Skeletal muscle satellite cell (primary cell): Measurements from ENCODE around the gene CIAPIN1.
"Not testable (repeated sequence)": the region's sequence is repeated elsewhere in the genome, so short reads cannot be mapped to it uniquely, and the experiment has no call there.

Experiments used
- H3K27me3 ChIP-seq: 2 replicates; pipeline ENCODE4 v1.7.0; 2013; ENCODE audit warnings: low read length; ENCODE audit not compliant: control insufficient read depth, insufficient read depth
- H3K36me3 ChIP-seq: 2 replicates; pipeline ENCODE4 v1.7.0; 2013; ENCODE audit warnings: mild to moderate bottlenecking, control low read depth, low read length; ENCODE audit not compliant: insufficient read depth
- H3K4me1 ChIP-seq: 2 replicates; pipeline ENCODE4 v1.7.0; 2013; ENCODE audit warnings: low read length; ENCODE audit not compliant: control insufficient read depth, insufficient read depth
- H3K4me2 ChIP-seq: 2 replicates; pipeline ENCODE4 v1.7.0; 2013; ENCODE audit warnings: mild to moderate bottlenecking, low read length
- H3K4me3 ChIP-seq: 2 replicates; pipeline ENCODE4 v1.7.0; 2013; ENCODE audit warnings: low read length
- H3K9ac ChIP-seq: 2 replicates; pipeline ENCODE4 v1.7.0; 2013; ENCODE audit warnings: mild to moderate bottlenecking, low read depth, low read length, moderate library complexity
- H3K9me3 ChIP-seq: replicated peaks from 2 replicates; pipeline ENCODE4 v1.7.0; 2013; ENCODE audit warnings: mild to moderate bottlenecking, control low read depth, low read length

The CIAPIN1 gene

GRCh38 chr16:57411362-57411976 lies 35.7 kb downstream of the CIAPIN1 start:
- H3K27me3 ChIP-seq, result peaks cover 44% of the 10 kb centered on the region
- no peaks in the 10 kb centered on the region for H3K36me3 ChIP-seq
- no peaks in the 10 kb centered on the region for H3K4me1 ChIP-seq
- no peak overlapping the region for H3K4me3 ChIP-seq
- H3K9ac ChIP-seq, result no peak overlapping the region
- H3K4me2 ChIP-seq, result no peak overlapping the region
- no peaks in the 10 kb centered on the region for H3K9me3 ChIP-seq

GRCh38 chr16:57409870-57410587 lies 37.2 kb downstream of the CIAPIN1 start:
- Histone ChIP-seq H3K9ac (no peak overlapping the region), H3K4me1 (no peaks in the 10 kb centered on the region), H3K4me3 (no peak overlapping the region), H3K9me3 (no peaks in the 10 kb centered on the region), H3K4me2 (no peak overlapping the region), H3K27me3 (peaks cover 49% of the 10 kb centered on the region), H3K36me3 (no peaks in the 10 kb centered on the region)

GRCh38 chr16:57409065-57409464 lies 38.1 kb downstream of the CIAPIN1 start:
- peaks cover 57% of the 10 kb centered on the region for H3K27me3 ChIP-seq
- no peak overlapping the region for H3K4me2 ChIP-seq
- H3K4me3 ChIP-seq, result no peak overlapping the region
- no peaks in the 10 kb centered on the region for H3K4me1 ChIP-seq
- H3K9ac ChIP-seq, result no peak overlapping the region
- no peaks in the 10 kb centered on the region for H3K36me3 ChIP-seq
- no peaks in the 10 kb centered on the region for H3K9me3 ChIP-seq

GRCh38 chr16:57407521-57408353 lies 39.4 kb downstream of the CIAPIN1 start:
- H3K4me3 ChIP-seq, result no peak overlapping the region
- no peaks in the 10 kb centered on the region for H3K36me3 ChIP-seq
- H3K27me3 ChIP-seq, result peaks cover 54% of the 10 kb centered on the region
- no peaks in the 10 kb centered on the region for H3K4me1 ChIP-seq
- no peaks in the 10 kb centered on the region for H3K9me3 ChIP-seq
- H3K4me2 ChIP-seq, result no peak overlapping the region
- no peak overlapping the region for H3K9ac ChIP-seq

GRCh38 chr16:57406881-57407280 lies 40.3 kb downstream of the CIAPIN1 start:
- H3K36me3 ChIP-seq, result no peaks in the 10 kb centered on the region
- no peaks in the 10 kb centered on the region for H3K9me3 ChIP-seq
- H3K9ac ChIP-seq, result no peak overlapping the region
- H3K4me2 ChIP-seq, result no peak overlapping the region
- peaks cover 60% of the 10 kb centered on the region for H3K27me3 ChIP-seq
- no peaks in the 10 kb centered on the region for H3K4me1 ChIP-seq
- H3K4me3 ChIP-seq, result no peak overlapping the region

GRCh38 chr16:57405097-57405496 lies 42.1 kb downstream of the CIAPIN1 start:
- Histone ChIP-seq H3K4me3 (no peak overlapping the region), H3K36me3 (no peaks in the 10 kb centered on the region), H3K4me2 (no peak overlapping the region), H3K4me1 (no peaks in the 10 kb centered on the region), H3K27me3 (peaks cover 51% of the 10 kb centered on the region), H3K9me3 (no peaks in the 10 kb centered on the region), H3K9ac (no peak overlapping the region)

- Histone ChIP-seq H3K27me3 (peaks cover 42% of the 10 kb centered on the region), H3K36me3 (no peaks in the 10 kb centered on the region), H3K4me1 (no peaks in the 10 kb centered on the region), H3K9ac (no peak within 1 kb of the TSS), H3K9me3 (no peaks in the 10 kb centered on the region), H3K4me3 (no peak within 1 kb of the TSS), H3K4me2 (no peak within 1 kb of the TSS)
Observed at GRCh38 chr16:57403965-57404817, 43.0 kb downstream of the CIAPIN1 start, which contains the start of gene CCL17. CCL17 (plus strand) TSS chr16:57404767; CDS start chr16:57413933, 9,166 bp downstream.

GRCh38 chr16:57401943-57402640 lies 45.1 kb downstream of the CIAPIN1 start:
- H3K4me3 ChIP-seq, result no peak overlapping the region
- no peaks in the 10 kb centered on the region for H3K9me3 ChIP-seq
- H3K27me3 ChIP-seq, result peaks cover 44% of the 10 kb centered on the region
- no peaks in the 10 kb centered on the region for H3K36me3 ChIP-seq
- no peaks in the 10 kb centered on the region for H3K4me1 ChIP-seq
- H3K4me2 ChIP-seq, result no peak overlapping the region
- H3K9ac ChIP-seq, result no peak overlapping the region

GRCh38 chr16:57397493-57397892 lies 49.7 kb downstream of the CIAPIN1 start:
- H3K4me2 ChIP-seq, result not testable (repeated sequence)
- H3K27me3 ChIP-seq, result peaks cover 41% of the 10 kb centered on the region

GRCh38 chr16:57396786-57397185 lies 50.4 kb downstream of the CIAPIN1 start:
- Histone ChIP-seq H3K9ac (no peak overlapping the region), H3K27me3 (peaks cover 37% of the 10 kb centered on the region), H3K9me3 (no peaks in the 10 kb centered on the region), H3K36me3 (no peaks in the 10 kb centered on the region), H3K4me2 (no peak overlapping the region), H3K4me3 (no peak overlapping the region), H3K4me1 (no peaks in the 10 kb centered on the region)

More at GRCh38 chr16:57397493-57397892, 49.7 kb downstream of the CIAPIN1 start:
- H3K36me3 ChIP-seq, H3K9me3 ChIP-seq, H3K4me1 ChIP-seq, H3K4me3 ChIP-seq, H3K9ac ChIP-seq: not testable (repeated sequence)
